Measurements from ENCODE around the gene TMEM174.
A peak's percentile ranks its signal among the peaks of the same experiment; 100 is the strongest.

- peak; percentile 64 for TF ChIP-seq CTCF (conservative IDR thresholded peaks at IDR 0.05; ENCODE audit: low read depth, low read length)
- no peak for TF ChIP-seq CHD1 (IDR thresholded peaks at IDR 0.05; ENCODE audit: low read depth, low read length)
- TF ChIP-seq MXI1 (IDR thresholded peaks at IDR 0.05; ENCODE audit: borderline replicate concordance, low read depth, low read length) = no peak
- no peak for TF ChIP-seq POLR2A (IDR thresholded peaks at IDR 0.05; ENCODE audit: low read depth, low read length)
- TF ChIP-seq FOS (IDR thresholded peaks at IDR 0.05; ENCODE audit: low read depth, low read length) = no peak
- TF ChIP-seq SMC3 (IDR thresholded peaks at IDR 0.05; ENCODE audit: low read depth, low read length) = peak; percentile 74
These were observed 45.7 kb downstream of the TMEM174 start for GRCh38 chr5:73218552-73219171.

Measured in IMR-90 (cell line).